Choroid plexus epithelial cell (primary cell): ENCODE measurements around the gene EBLN2.
A peak's percentile ranks its signal among the peaks of the same experiment; 100 is the strongest.

ENCODE experiments used
- DNase-seq: peaks from one replicate; pipeline ENCODE4 v3.0.0-alpha.2; 2010; ENCODE audit warnings: low read depth
- H3K4me3 ChIP-seq: 2 replicates; pipeline ENCODE4 v1.5.1; 2011; ENCODE audit warnings: low read depth, mild to moderate bottlenecking, control low read depth, low read length, moderate library complexity
- CTCF ChIP-seq: conservative IDR thresholded peaks from 2 replicates; pipeline ENCODE4 v1.5.1; 2011; ENCODE audit warnings: low read depth, mild to moderate bottlenecking, control low read depth, inconsistent platforms, low read length, moderate library complexity

Gene EBLN2

GRCh38 chr3:73086071-73086494 is 24.6 kb downstream of the EBLN2 start:
- TF ChIP-seq CTCF, result peak; percentile 84
- DNase-seq, result peak; percentile 66
- no peak overlapping the region for H3K4me3 ChIP-seq

GRCh38 chr3:73094129-73094528 is 32.7 kb downstream of the EBLN2 start:
- H3K4me3 ChIP-seq, result no peak overlapping the region
- TF ChIP-seq CTCF, result peak; percentile 23
- DNase-seq, result no peak

GRCh38 chr3:73094951-73095350 is 33.5 kb downstream of the EBLN2 start:
- no peak for TF ChIP-seq CTCF
- H3K4me3 ChIP-seq, result no peak overlapping the region
- no peak for DNase-seq

GRCh38 chr3:73096169-73096568 is 34.7 kb downstream of the EBLN2 start:
- DNase-seq, result no peak
- H3K4me3 ChIP-seq, result no peak overlapping the region
- no peak for TF ChIP-seq CTCF

- no peak for DNase-seq
- no peak overlapping the region for H3K4me3 ChIP-seq
- no peak for TF ChIP-seq CTCF
Observed at GRCh38 chr3:73098026-73098425, 36.6 kb downstream of the EBLN2 start.

GRCh38 chr3:73098873-73099272 is 37.4 kb downstream of the EBLN2 start:
- DNase-seq, result no peak
- TF ChIP-seq CTCF, result no peak
- no peak overlapping the region for H3K4me3 ChIP-seq

- DNase-seq, result peak; percentile 88
- peak; percentile 97 for TF ChIP-seq CTCF
- H3K4me3 ChIP-seq, result no peak overlapping the region
Observed at GRCh38 chr3:73100741-73101559, 39.5 kb downstream of the EBLN2 start.
